ENCODE results near the gene DDX46. TPM values are rescaled to one million over a fixed set of nuclear protein-coding genes. Genes with fewer than 3 reads are reported as not detected.
A peak's percentile ranks its signal among the peaks of the same experiment; 100 is the strongest.
"Not testable (repeated sequence)": the region's sequence is repeated elsewhere in the genome, so short reads cannot be mapped to it uniquely, and the experiment has no call there.

The DDX46 gene, protein sequence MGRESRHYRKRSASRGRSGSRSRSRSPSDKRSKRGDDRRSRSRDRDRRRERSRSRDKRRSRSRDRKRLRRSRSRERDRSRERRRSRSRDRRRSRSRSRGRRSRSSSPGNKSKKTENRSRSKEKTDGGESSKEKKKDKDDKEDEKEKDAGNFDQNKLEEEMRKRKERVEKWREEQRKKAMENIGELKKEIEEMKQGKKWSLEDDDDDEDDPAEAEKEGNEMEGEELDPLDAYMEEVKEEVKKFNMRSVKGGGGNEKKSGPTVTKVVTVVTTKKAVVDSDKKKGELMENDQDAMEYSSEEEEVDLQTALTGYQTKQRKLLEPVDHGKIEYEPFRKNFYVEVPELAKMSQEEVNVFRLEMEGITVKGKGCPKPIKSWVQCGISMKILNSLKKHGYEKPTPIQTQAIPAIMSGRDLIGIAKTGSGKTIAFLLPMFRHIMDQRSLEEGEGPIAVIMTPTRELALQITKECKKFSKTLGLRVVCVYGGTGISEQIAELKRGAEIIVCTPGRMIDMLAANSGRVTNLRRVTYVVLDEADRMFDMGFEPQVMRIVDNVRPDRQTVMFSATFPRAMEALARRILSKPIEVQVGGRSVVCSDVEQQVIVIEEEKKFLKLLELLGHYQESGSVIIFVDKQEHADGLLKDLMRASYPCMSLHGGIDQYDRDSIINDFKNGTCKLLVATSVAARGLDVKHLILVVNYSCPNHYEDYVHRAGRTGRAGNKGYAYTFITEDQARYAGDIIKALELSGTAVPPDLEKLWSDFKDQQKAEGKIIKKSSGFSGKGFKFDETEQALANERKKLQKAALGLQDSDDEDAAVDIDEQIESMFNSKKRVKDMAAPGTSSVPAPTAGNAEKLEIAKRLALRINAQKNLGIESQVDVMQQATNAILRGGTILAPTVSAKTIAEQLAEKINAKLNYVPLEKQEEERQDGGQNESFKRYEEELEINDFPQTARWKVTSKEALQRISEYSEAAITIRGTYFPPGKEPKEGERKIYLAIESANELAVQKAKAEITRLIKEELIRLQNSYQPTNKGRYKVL
- 59.4 TPM for total RNA-seq (ENCODE audit: unreplicated experiment)
- long read RNA-seq, partial matches to known transcripts = 57 of 60 reads
- long read RNA-seq, other reads (novel, unspliced or antisense) = 2 of 60 reads

DNA sequence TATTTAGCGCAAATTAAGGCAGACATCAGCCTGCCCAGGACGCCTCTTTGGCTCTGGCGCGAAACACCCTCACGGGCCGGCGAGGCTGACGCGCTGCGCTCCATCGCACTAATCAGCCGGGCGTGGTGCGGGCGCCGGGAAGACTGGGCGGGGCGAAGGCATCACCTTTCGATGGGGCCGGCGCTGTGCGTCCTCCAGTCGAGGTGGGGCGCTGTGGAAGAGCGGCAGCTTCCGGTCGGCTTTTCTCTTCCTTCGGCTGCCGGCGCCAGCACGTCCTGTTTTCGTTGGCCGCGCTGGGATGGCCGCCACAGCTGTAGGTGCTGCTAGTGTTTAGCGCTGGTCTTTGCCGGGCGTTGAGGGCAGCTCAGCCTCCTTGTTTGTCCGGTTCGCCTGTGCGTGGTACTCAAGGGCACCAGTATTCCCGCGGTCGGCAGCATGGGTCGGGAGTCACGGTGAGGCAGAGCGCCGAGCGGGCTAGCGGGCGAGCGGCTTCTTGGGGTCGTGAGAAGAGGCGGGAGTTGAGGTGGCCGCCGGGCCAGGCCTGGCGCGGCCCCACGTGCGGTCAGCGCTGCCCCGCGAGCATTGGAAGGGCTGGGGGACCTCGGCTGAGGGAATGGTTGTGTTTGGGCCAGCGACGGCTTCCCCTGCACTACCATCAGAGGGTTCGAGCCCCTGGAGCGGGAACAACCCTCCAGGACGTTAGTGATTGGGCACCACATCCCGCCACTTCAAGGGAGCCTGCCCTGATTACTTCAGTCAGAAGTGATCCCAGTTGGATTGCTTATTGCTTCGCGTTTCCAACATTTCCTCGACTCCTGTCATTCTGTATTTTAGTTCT, at the start of gene DDX46:
Gene DDX46, plus strand, starts transcription at position 276 of the 838 bp plus-strand sequence. Its CDS starts 160 bp downstream, at position 436.
- Mint-ChIP-seq H3K36me3 (ENCODE audit: low read depth, unreplicated experiment) (no peaks in the 10 kb centered on the region), H3K4me1 (ENCODE audit: unreplicated experiment) (peaks cover 16% of the 10 kb centered on the region), H3K27ac (ENCODE audit: unreplicated experiment) (peak within 1 kb of the TSS; percentile 98), H3K4me3 (ENCODE audit: unreplicated experiment) (peak within 1 kb of the TSS; percentile 99), H3K9me3 (ENCODE audit: unreplicated experiment) (no peaks in the 10 kb centered on the region), H3K27me3 (ENCODE audit: unreplicated experiment) (peaks cover 8% of the 10 kb centered on the region)
- DNase-seq (ENCODE audit: low spot score) = peak; percentile 93
- TF ChIP-seq, protein P1, sequence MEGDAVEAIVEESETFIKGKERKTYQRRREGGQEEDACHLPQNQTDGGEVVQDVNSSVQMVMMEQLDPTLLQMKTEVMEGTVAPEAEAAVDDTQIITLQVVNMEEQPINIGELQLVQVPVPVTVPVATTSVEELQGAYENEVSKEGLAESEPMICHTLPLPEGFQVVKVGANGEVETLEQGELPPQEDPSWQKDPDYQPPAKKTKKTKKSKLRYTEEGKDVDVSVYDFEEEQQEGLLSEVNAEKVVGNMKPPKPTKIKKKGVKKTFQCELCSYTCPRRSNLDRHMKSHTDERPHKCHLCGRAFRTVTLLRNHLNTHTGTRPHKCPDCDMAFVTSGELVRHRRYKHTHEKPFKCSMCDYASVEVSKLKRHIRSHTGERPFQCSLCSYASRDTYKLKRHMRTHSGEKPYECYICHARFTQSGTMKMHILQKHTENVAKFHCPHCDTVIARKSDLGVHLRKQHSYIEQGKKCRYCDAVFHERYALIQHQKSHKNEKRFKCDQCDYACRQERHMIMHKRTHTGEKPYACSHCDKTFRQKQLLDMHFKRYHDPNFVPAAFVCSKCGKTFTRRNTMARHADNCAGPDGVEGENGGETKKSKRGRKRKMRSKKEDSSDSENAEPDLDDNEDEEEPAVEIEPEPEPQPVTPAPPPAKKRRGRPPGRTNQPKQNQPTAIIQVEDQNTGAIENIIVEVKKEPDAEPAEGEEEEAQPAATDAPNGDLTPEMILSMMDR (IDR thresholded peaks at IDR 0.05; ENCODE audit: unreplicated experiment) = no peak

DNA sequence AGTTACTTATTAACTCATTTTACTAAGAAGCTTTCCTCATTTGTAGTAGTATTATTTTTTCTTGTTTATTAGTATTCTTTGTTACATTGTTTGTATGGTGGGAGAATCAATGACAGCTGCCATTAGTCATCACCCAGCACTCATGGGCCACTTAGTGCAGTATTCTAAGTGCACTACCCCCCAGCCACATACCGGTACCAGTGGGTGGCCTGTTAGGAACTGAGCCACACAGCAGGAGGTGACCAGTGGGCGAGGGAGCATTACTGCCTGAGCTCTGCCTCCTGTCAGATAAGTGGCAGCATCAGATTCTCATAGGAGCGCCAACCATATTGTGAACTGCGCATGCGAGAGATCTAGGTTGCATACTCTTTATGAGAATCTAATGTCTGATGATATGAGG, 44.5 kb upstream of the DDX46 start:
- no peaks in the 10 kb centered on the region for H3K27me3 Mint-ChIP-seq (ENCODE audit: unreplicated experiment)
- H3K9me3 Mint-ChIP-seq (ENCODE audit: unreplicated experiment) = no peaks in the 10 kb centered on the region
- no peak for DNase-seq (ENCODE audit: low spot score)
- H3K4me3 Mint-ChIP-seq (ENCODE audit: unreplicated experiment) = no peak overlapping the region
- H3K27ac Mint-ChIP-seq (ENCODE audit: unreplicated experiment) = no peak overlapping the region
- no peaks in the 10 kb centered on the region for H3K4me1 Mint-ChIP-seq (ENCODE audit: unreplicated experiment)
- peaks cover 9% of the 10 kb centered on the region for H3K36me3 Mint-ChIP-seq (ENCODE audit: low read depth, unreplicated experiment)
- TF ChIP-seq, protein P1 (IDR thresholded peaks at IDR 0.05; ENCODE audit: unreplicated experiment) = no peak

DNA sequence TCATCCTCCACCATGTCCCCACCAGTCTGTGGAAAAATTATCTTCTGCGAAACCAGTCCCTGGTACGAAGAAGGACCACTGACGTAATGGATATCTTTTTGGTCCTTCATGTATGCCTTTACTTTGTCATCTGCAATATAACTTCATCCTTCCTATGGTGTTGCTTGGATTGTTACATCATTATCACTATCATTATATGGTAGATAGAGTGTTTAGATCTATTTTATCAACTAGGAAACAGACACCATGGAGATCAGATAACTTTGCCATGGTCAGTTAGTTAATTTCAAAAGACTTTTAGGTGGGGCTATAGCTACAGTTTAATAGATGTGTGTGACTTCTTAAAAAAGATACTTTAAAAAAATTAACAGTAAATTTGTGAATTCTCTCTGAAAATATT, 44.0 kb upstream of the DDX46 start:
- Mint-ChIP-seq H3K36me3 (ENCODE audit: low read depth, unreplicated experiment) (peaks cover 9% of the 10 kb centered on the region), H3K4me3 (ENCODE audit: unreplicated experiment) (no peak overlapping the region), H3K27ac (ENCODE audit: unreplicated experiment) (no peak overlapping the region), H3K27me3 (ENCODE audit: unreplicated experiment) (no peaks in the 10 kb centered on the region), H3K4me1 (ENCODE audit: unreplicated experiment) (no peaks in the 10 kb centered on the region), H3K9me3 (ENCODE audit: unreplicated experiment) (no peaks in the 10 kb centered on the region)
- TF ChIP-seq, protein P1 (IDR thresholded peaks at IDR 0.05; ENCODE audit: unreplicated experiment) = no peak
- DNase-seq (ENCODE audit: low spot score) = no peak

- H3K36me3 Mint-ChIP-seq (ENCODE audit: low read depth, unreplicated experiment); H3K9me3 Mint-ChIP-seq (ENCODE audit: unreplicated experiment); H3K4me1 Mint-ChIP-seq (ENCODE audit: unreplicated experiment); H3K27ac Mint-ChIP-seq (ENCODE audit: unreplicated experiment); H3K4me3 Mint-ChIP-seq (ENCODE audit: unreplicated experiment); H3K27me3 Mint-ChIP-seq (ENCODE audit: unreplicated experiment); DNase-seq (ENCODE audit: low spot score): not testable (repeated sequence)
Observed at GRCh38 chr5:134715466-134715865, 43.1 kb upstream of the DDX46 start.

DNA sequence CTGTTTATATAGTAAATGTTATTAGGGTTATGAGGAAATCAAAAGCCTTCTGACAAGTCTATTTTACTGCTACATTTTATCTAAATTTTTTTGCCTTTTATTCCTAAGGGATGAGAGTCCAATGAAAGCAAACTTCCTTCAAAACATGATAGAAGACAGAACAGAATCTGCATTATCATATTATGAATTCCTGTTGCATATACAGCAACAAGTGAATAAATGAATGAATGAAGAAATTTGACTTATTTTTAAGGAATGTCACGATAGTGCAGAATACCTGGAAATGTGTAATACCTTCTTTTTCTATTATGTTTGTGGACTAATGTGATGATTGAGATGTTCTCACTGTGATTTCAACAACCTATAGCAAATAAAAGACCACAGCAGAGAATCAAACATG, 33.7 kb upstream of the DDX46 start:
- H3K27me3 Mint-ChIP-seq (ENCODE audit: unreplicated experiment) = no peaks in the 10 kb centered on the region
- no peaks in the 10 kb centered on the region for H3K36me3 Mint-ChIP-seq (ENCODE audit: low read depth, unreplicated experiment)
- H3K9me3 Mint-ChIP-seq (ENCODE audit: unreplicated experiment) = no peaks in the 10 kb centered on the region
- no peak overlapping the region for H3K4me3 Mint-ChIP-seq (ENCODE audit: unreplicated experiment)
- no peak for DNase-seq (ENCODE audit: low spot score)
- H3K4me1 Mint-ChIP-seq (ENCODE audit: unreplicated experiment) = no peaks in the 10 kb centered on the region
- TF ChIP-seq, protein P1 (IDR thresholded peaks at IDR 0.05; ENCODE audit: unreplicated experiment) = no peak
- H3K27ac Mint-ChIP-seq (ENCODE audit: unreplicated experiment) = no peak overlapping the region

All from endothelial cell (in vitro differentiated cells).